GM21367 (cell line): ENCODE results near the gene IREB2.
"Not testable (repeated sequence)": the region's sequence is repeated elsewhere in the genome, so short reads cannot be mapped to it uniquely, and the experiment has no call there.

ENCODE experiments used
- ATAC-seq: cut with Tn5 transposase; IDR thresholded peaks from one replicate; pipeline ENCODE4 v1.9.1; 2021; ENCODE audit not compliant: unreplicated experiment

Gene IREB2

GRCh38 chr15:78469031-78469430 is 31.0 kb downstream of the IREB2 start:
- no peak for ATAC-seq

DNA sequence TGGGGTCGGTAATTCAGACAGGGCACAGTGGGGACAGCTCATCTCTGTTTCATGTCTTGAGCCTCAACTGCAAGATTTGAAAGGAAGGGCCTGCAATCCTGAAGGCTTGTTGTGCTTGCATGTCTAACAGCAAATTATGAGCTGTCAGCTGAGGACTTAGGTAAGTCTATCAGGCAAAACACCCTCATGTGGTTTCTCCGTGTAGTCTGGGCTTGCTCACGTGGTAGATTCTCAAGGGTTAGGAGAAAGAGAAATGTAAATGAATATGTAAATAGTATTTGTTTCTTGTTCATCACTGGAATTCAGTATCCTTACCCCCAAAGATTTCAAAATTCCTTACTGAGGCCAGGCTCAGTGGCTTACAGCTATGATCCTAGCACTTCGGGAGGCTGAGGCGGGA is 39.3 kb downstream of the IREB2 start:
- no peak for ATAC-seq

DNA sequence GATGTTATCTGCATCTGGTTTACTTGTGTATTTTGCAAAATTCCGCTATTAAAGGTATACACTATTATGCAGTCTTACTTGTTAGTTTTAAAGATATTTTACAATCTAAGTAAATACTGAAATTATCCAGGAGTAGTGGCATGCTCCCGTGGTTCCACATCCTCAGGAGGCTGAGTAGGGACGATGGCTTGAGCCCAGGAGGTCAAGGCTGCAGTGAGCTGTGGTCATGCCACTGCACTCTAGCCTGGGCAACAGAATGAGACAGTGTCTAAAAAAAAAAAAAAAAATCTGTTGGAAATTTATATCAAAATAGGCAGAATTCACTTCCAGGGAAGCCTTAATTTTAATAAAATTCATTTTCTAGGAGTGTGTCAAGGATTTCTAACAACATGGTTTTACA is 41.6 kb downstream of the IREB2 start:
- no peak for ATAC-seq

DNA sequence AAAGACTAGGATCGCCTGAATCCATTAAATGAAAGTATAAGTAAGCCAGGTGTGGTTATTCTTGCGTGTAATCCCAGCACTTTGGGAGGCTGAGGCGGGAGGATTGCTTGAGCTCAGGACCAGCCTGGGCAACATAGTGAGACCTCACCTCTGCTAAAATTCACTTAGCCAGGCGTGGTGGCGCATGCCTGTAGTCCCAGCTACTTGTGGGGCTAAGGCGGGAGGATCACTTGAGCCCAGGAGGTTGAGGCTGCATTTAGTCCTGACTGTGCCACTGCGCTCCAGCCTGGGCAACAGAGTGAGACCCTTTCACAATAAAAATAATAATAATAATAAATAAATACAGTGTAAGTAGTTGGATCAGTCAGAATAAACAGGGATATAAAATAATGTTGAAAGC is 43.9 kb downstream of the IREB2 start:
- ATAC-seq: no peak

- no peak for ATAC-seq
These were observed 54.9 kb downstream of the IREB2 start for GRCh38 chr15:78492872-78493271.

DNA sequence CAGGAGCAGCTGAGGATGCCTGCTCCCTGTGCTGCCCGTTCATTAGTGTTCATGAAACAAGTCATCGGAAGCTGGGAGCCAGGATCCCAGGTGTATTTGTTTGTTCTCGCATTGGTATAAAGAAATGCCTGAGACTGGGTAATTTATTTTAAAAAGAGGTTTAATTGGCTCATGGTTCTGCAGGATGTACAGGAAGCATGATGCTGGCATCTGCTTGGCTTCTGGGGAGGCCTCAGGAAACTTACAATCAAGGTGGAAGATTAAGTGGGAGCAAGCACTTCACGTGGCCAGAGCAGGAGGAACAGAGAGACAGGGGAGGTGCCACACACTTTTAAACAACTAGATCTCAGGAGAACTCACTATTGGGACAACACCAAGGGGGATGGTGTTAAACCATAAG is 63.8 kb downstream of the IREB2 start:
- ATAC-seq: no peak

GRCh38 chr15:78502641-78503040 is 64.6 kb downstream of the IREB2 start:
- ATAC-seq: no peak

DNA sequence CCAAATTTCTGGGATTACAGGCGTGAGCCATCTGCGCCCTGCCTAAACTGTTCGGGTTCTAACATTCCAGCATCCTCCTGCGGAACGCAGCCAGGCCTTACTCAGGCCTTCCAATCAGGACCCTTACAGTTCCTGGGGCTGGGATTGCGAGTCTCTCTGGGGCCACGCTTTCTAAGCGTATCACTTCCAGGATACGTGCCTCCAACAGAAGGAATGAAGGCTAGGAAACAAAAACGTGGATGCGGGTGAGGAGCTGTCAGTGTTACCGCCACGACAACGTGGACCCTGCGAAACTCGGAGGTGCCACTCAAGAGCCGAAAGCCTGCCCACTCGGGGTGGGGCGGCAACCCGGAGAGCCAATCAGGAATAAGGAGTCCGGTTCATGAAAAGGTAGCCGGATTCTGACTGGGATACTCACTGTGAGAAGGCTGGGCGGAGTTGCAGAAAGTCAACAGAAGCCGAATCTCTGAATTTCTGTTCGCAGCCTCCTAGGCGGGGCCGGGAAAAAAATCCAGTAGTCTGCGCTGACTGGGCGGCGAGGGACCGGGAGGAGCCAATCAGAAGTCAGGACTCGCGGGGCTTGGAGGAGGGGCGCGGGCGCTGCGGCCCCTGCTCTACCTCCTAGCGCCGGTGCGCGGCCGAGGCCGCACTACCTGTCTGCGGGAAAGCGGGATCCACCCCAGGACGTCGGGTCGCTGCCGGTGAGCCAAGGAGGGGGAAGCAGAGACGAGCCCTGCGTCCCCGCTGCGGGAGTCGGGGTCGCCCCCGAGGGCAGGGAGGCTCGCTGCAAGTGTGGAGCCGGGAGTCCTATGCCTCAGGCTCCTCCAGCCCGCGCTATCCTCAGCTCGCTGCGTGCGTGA is 69.2 kb downstream of the IREB2 start, which contains the start of gene HYKK:
TSS of gene HYKK (plus strand) at position 607 of the 860 bp plus-strand sequence. CDS start 5,512 bp downstream, outside the sequence.
- peak; percentile 85 for ATAC-seq

- ATAC-seq: no peak
These were observed 69.8 kb downstream of the IREB2 start for GRCh38 chr15:78507831-78508160.

GRCh38 chr15:78508272-78508671 is 70.3 kb downstream of the IREB2 start:
- ATAC-seq: no peak

DNA sequence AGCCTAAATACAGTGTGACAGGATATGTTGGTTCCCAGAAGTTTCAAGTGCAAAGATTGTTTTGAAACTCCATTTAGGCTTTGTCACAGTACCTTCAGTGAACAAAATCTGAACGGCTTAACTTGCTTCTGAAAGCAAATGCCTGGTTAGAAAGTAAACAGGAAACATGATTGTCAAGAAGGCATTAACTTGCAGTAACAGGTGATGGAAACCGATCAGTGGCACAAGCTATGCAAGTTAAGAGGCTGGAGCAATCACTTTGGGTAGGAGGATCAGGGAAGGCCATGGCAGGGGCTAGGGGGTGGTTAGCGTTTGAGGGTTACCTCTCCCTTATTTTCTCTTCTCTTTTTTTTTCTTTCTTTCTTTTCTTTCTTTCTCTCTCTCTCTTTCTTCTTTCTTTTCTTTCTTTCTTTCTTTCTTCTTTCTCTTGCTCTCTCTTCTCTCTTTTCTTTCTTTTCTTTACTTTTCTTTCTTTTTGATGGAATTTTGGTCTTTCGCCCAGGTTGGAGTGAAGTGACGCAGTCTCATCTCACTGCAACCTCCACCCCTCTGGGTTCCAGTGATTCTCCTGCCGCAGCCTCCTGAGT is 71.8 kb downstream of the IREB2 start:
- no peak for ATAC-seq

DNA sequence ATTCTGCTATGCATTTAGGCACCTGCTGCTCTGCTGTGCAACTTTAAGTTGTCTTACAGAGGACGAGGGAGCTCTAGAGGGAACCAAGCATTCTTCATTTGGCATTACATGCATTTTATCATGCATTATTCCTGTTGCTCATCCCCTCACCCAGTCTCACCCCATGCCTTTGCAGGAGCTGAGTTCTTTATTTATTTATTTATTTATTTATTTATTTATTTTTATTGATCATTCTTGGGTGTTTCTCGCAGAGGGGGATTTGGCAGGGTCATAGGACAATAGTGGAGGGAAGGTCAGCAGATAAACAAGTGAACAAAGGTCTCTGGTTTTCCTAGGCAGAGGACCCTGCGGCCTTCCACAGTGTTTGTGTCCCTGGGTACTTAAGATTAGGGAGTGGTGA is 82.0 kb downstream of the IREB2 start:
- ATAC-seq: not testable (repeated sequence)

DNA sequence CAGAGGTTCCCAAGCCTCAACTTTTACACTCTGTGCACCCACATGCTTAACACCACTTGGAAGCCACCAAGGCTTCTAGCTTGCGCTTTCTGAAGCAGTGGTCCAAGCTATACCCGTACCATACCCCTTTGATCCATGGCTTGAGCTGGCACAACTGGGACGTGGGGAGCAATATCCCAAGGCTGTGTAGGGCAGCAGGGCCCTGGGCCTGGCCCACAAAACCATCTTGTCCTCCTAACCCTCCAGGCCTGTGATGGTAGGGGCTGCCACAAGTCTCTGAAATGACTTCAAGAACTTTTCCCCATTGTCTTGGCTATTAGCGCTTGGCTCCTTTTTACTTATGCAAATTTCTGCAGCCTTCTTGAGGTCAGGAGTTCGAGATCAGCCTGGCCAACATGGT is 86.2 kb downstream of the IREB2 start:
- ATAC-seq: no peak

DNA sequence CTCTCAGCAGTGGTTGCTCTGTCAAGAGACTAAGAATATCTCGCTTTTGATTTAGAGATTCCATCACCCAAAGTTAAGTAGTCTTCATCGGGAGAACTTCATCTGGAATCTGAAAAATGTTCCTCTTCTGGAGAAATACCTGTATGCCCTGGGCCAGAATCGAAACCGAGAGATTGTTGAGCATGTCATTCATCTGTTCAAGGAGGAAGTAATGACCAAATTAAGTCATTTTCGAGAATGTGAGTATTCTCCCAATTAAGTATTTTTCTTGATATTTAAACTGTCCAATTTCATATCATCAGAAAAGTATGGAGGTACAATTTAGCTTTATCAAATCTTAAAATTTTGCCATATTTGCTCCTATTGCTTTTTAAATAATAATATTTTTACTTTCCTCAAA is 89.3 kb downstream of the IREB2 start:
- ATAC-seq: no peak

- ATAC-seq: no peak
These were observed 95.3 kb downstream of the IREB2 start for GRCh38 chr15:78533331-78533730.

GRCh38 chr15:78536134-78536533 is 98.1 kb downstream of the IREB2 start:
- ATAC-seq: no peak

DNA sequence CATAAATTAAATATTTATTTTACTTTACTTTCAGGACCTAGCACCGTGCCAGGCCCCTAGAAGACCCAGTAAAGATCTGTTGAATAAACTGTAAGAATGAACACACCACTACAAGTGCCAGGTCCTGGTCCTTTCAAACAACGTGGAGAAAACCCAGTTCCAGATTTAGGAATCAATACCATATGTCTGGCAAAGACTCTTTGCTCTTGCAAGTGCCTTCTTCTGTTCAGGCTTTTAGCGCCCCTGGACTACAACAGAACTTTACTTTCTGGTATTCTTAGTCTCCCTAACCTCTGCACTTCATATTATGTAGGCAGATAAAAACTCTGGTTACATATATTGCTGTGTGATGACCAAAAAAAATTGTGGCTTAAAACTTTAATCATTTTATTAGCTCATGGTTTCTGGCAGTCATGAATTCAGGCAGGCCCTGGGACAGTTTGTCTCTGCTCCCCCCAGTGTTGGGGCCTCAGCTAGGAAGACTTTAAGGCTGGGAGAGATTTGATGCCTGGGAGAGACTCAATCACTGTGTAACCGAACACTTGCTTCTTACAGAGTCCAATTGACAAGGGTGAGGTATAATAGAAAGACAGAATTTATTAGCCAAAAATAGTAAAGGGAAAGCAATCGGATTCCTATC is 99.4 kb downstream of the IREB2 start:
- ATAC-seq: no peak

- ATAC-seq: no peak
These were observed 100.3 kb downstream of the IREB2 start for GRCh38 chr15:78538358-78538757.

GRCh38 chr15:78539464-78540140 is 101.6 kb downstream of the IREB2 start:
- not testable (repeated sequence) for ATAC-seq

- ATAC-seq: peak; percentile 74
These were observed 102.3 kb downstream of the IREB2 start, which contains the start of gene PSMA4 for GRCh38 chr15:78540141-78540870. PSMA4 (plus strand) TSS chr15:78540444; CDS start chr15:78541928, 1,484 bp downstream.
